DOHH2 (cell line): ENCODE results near the gene TMPRSS13.

Experiments
- H3F3A ChIP-seq: fragments of 200-600 bp; sonication (generic), shearing (Covaris generic); 2 replicates; pipeline ENCODE4 v1.6.0; 2016; ENCODE audit warnings: antibody characterized with exemption, mild to moderate bottlenecking; ENCODE audit not compliant: control insufficient read depth, insufficient read depth
- H3K27ac ChIP-seq: fragments of 200-600 bp; sonication (generic); 2 replicates; pipeline ENCODE4 v1.5.1; 2014; ENCODE audit warnings: low read depth, mild to moderate bottlenecking, low read length, moderate library complexity
- H3K27me3 ChIP-seq: fragments of 200-600 bp; sonication (generic); 2 replicates; pipeline ENCODE4 v1.6.1; 2014; ENCODE audit warnings: mild to moderate bottlenecking, low read length, mixed read lengths; ENCODE audit not compliant: control insufficient read depth
- H3K36me3 ChIP-seq: fragments of 200-600 bp; sonication (generic); 2 replicates; pipeline ENCODE4 v1.6.1; 2014; ENCODE audit warnings: mild to moderate bottlenecking, low read length, moderate library complexity, mixed read lengths; ENCODE audit not compliant: control insufficient read depth
- H3K4me1 ChIP-seq: fragments of 200-600 bp; sonication (generic); 2 replicates; pipeline ENCODE4 v1.6.1; 2014; ENCODE audit warnings: mild to moderate bottlenecking, low read length, mixed read lengths; ENCODE audit not compliant: control insufficient read depth
- H3K4me2 ChIP-seq: fragments of 200-600 bp; sonication (generic); 2 replicates; pipeline ENCODE4 v1.6.0; 2014; ENCODE audit warnings: mild to moderate bottlenecking, low read length, moderate library complexity
- H3K4me3 ChIP-seq: fragments of 200-600 bp; sonication (generic); 2 replicates; pipeline ENCODE4 v1.5.1; 2014; ENCODE audit warnings: mild to moderate bottlenecking, low read length, mixed read lengths
- H3K79me2 ChIP-seq: fragments of 200-600 bp; sonication (generic); 2 replicates; pipeline ENCODE4 v1.6.1; 2014; ENCODE audit warnings: mild to moderate bottlenecking, low read length, mixed read lengths; ENCODE audit not compliant: control insufficient read depth
- H3K9me2 ChIP-seq: fragments of 200-600 bp; sonication (generic); replicated peaks from 2 replicates; pipeline ENCODE4 v1.6.1; 2014; ENCODE audit warnings: mild to moderate bottlenecking, low read length, mixed read lengths; ENCODE audit not compliant: control insufficient read depth
- H3K9me3 ChIP-seq: fragments of 200-600 bp; sonication (generic); 2 replicates; pipeline ENCODE4 v1.6.1; 2014; ENCODE audit warnings: antibody characterized with exemption, low read length, mixed read lengths; ENCODE audit not compliant: control insufficient read depth, insufficient read depth
- H4K20me1 ChIP-seq: fragments of 200-600 bp; sonication (generic); 2 replicates; pipeline ENCODE4 v1.6.0; 2014; ENCODE audit warnings: low read depth, mild to moderate bottlenecking, antibody characterized with exemption, low read length, moderate library complexity; ENCODE audit not compliant: control insufficient read depth, insufficient read depth
- EZH2phosphoT487 ChIP-seq: fragments of 200-600 bp; sonication (generic); IDR thresholded peaks from 2 replicates; pipeline ENCODE4 v1.6.1; 2017; ENCODE audit warnings: borderline replicate concordance, mild to moderate bottlenecking, antibody characterized with exemption, low read length, moderate library complexity, mixed read lengths
- TF ChIP-seq, protein P1 (sequence below): fragments of 200-600 bp; sonication (generic); IDR thresholded peaks from one replicate; pipeline ENCODE4 v1.5.1; 2014; ENCODE audit warnings: antibody characterized with exemption, mild to moderate bottlenecking, low read depth, low read length; ENCODE audit not compliant: poor library complexity, severe bottlenecking

Gene TMPRSS13

DNA sequence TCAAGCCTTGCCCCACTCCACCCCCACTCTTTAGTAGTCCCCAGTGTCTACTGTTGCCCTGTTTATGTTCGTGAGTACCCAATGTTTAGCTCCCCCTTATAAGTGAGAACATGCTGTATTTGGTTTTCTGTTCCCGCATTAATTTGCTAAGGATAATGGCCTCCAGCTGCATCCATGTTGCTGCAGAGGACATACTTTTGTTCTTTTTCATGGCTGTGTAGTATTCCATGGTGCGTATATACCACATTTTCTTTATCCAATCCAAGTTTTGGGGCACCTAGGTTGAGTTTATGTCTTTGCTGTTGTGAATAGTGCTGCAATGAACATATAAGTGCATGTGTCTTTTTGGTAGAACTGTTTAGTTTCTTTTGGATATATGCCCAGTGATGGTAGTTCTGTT, 36.6 kb downstream of the TMPRSS13 start:
- H3K27me3 ChIP-seq, result peaks cover 28% of the 10 kb centered on the region
- H3K4me2 ChIP-seq, result no peak overlapping the region
- no peaks in the 10 kb centered on the region for H3F3A ChIP-seq
- no peaks in the 10 kb centered on the region for H3K9me3 ChIP-seq
- H3K79me2 ChIP-seq, result no peaks in the 10 kb centered on the region
- TF ChIP-seq, protein P1, sequence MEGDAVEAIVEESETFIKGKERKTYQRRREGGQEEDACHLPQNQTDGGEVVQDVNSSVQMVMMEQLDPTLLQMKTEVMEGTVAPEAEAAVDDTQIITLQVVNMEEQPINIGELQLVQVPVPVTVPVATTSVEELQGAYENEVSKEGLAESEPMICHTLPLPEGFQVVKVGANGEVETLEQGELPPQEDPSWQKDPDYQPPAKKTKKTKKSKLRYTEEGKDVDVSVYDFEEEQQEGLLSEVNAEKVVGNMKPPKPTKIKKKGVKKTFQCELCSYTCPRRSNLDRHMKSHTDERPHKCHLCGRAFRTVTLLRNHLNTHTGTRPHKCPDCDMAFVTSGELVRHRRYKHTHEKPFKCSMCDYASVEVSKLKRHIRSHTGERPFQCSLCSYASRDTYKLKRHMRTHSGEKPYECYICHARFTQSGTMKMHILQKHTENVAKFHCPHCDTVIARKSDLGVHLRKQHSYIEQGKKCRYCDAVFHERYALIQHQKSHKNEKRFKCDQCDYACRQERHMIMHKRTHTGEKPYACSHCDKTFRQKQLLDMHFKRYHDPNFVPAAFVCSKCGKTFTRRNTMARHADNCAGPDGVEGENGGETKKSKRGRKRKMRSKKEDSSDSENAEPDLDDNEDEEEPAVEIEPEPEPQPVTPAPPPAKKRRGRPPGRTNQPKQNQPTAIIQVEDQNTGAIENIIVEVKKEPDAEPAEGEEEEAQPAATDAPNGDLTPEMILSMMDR, result no peak
- TF ChIP-seq EZH2phosphoT487, result no peak
- no peak overlapping the region for H3K27ac ChIP-seq
- H3K9me2 ChIP-seq, result no peaks in the 10 kb centered on the region
- H3K4me3 ChIP-seq, result no peak overlapping the region
- no peaks in the 10 kb centered on the region for H3K36me3 ChIP-seq
- H4K20me1 ChIP-seq, result no peaks in the 10 kb centered on the region
- no peaks in the 10 kb centered on the region for H3K4me1 ChIP-seq

DNA sequence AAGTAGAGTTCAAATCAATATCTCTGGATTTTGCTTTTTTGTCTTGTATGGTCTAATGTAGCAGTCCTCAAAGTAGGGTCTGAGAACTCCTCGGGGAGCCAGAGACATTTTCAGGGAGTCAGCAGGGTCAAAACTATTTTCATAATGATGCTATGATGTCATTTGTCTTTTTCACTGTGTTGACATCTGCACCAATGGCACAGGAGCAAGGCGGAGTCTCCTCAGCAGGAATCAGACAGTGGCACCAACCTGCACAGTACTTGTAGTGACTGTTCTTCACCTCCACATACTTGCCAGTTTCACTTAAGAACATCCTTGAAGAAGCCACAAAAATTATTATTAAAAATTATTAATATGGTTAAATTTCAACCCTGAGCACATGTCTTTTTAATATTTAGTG, 37.8 kb downstream of the TMPRSS13 start:
- no peaks in the 10 kb centered on the region for H3K36me3 ChIP-seq
- no peaks in the 10 kb centered on the region for H3K9me3 ChIP-seq
- H3K27me3 ChIP-seq, result peaks cover 26% of the 10 kb centered on the region
- no peaks in the 10 kb centered on the region for H3K9me2 ChIP-seq
- no peak overlapping the region for H3K27ac ChIP-seq
- TF ChIP-seq EZH2phosphoT487, result no peak
- TF ChIP-seq, protein P1, result no peak
- no peak overlapping the region for H3K4me2 ChIP-seq
- H3F3A ChIP-seq, result no peaks in the 10 kb centered on the region
- H3K4me3 ChIP-seq, result no peak overlapping the region
- H3K4me1 ChIP-seq, result no peaks in the 10 kb centered on the region
- no peaks in the 10 kb centered on the region for H4K20me1 ChIP-seq
- no peaks in the 10 kb centered on the region for H3K79me2 ChIP-seq

DNA sequence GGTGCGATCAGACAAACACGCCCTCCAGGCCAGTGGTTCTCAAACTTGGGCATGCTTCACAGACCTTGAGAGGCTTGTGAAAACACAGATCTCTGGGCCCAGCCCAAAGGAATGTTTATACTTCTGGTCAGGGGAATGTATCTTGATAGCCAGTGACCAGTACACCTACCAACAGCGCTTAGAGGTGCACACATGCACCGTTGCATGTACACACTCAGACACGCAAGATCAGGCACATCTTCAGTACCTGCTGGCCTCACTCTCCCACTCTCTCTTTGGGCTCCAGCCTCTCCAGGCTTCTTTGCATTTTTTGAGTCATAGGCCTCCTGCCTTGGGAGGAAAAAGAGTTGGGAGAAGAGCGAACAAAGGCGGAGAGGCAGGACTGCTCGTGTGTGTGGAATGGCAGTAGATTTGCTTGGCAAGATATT, 41.0 kb downstream of the TMPRSS13 start:
- Histone ChIP-seq H3K79me2 (no peaks in the 10 kb centered on the region), H3K27ac (no peak overlapping the region), H3K4me2 (no peak overlapping the region), H3K27me3 (peaks cover 12% of the 10 kb centered on the region), H3K4me3 (no peak overlapping the region), H3K4me1 (no peaks in the 10 kb centered on the region), H3K36me3 (no peaks in the 10 kb centered on the region), H3K9me2 (no peaks in the 10 kb centered on the region), H3F3A (no peaks in the 10 kb centered on the region), H4K20me1 (no peaks in the 10 kb centered on the region), H3K9me3 (no peaks in the 10 kb centered on the region)
- TF ChIP-seq, protein P1, result no peak
- no peak for TF ChIP-seq EZH2phosphoT487
